DOHH2 (cell line): Measurements from ENCODE around the gene CACNG1.

Experiments used
- H3F3A ChIP-seq: fragments of 200-600 bp; sonication (generic), shearing (Covaris generic); 2 replicates; pipeline ENCODE4 v1.6.0; 2016; ENCODE audit warnings: antibody characterized with exemption, mild to moderate bottlenecking; ENCODE audit not compliant: control insufficient read depth, insufficient read depth
- H3K27ac ChIP-seq: fragments of 200-600 bp; sonication (generic); 2 replicates; pipeline ENCODE4 v1.5.1; 2014; ENCODE audit warnings: low read depth, mild to moderate bottlenecking, low read length, moderate library complexity
- H3K27me3 ChIP-seq: fragments of 200-600 bp; sonication (generic); 2 replicates; pipeline ENCODE4 v1.6.1; 2014; ENCODE audit warnings: mild to moderate bottlenecking, low read length, mixed read lengths; ENCODE audit not compliant: control insufficient read depth
- H3K36me3 ChIP-seq: fragments of 200-600 bp; sonication (generic); 2 replicates; pipeline ENCODE4 v1.6.1; 2014; ENCODE audit warnings: mild to moderate bottlenecking, low read length, moderate library complexity, mixed read lengths; ENCODE audit not compliant: control insufficient read depth
- H3K4me1 ChIP-seq: fragments of 200-600 bp; sonication (generic); 2 replicates; pipeline ENCODE4 v1.6.1; 2014; ENCODE audit warnings: mild to moderate bottlenecking, low read length, mixed read lengths; ENCODE audit not compliant: control insufficient read depth
- H3K4me2 ChIP-seq: fragments of 200-600 bp; sonication (generic); 2 replicates; pipeline ENCODE4 v1.6.0; 2014; ENCODE audit warnings: mild to moderate bottlenecking, low read length, moderate library complexity
- H3K4me3 ChIP-seq: fragments of 200-600 bp; sonication (generic); 2 replicates; pipeline ENCODE4 v1.5.1; 2014; ENCODE audit warnings: mild to moderate bottlenecking, low read length, mixed read lengths
- H3K79me2 ChIP-seq: fragments of 200-600 bp; sonication (generic); 2 replicates; pipeline ENCODE4 v1.6.1; 2014; ENCODE audit warnings: mild to moderate bottlenecking, low read length, mixed read lengths; ENCODE audit not compliant: control insufficient read depth
- H3K9me2 ChIP-seq: fragments of 200-600 bp; sonication (generic); replicated peaks from 2 replicates; pipeline ENCODE4 v1.6.1; 2014; ENCODE audit warnings: mild to moderate bottlenecking, low read length, mixed read lengths; ENCODE audit not compliant: control insufficient read depth
- H3K9me3 ChIP-seq: fragments of 200-600 bp; sonication (generic); 2 replicates; pipeline ENCODE4 v1.6.1; 2014; ENCODE audit warnings: antibody characterized with exemption, low read length, mixed read lengths; ENCODE audit not compliant: control insufficient read depth, insufficient read depth
- H4K20me1 ChIP-seq: fragments of 200-600 bp; sonication (generic); 2 replicates; pipeline ENCODE4 v1.6.0; 2014; ENCODE audit warnings: low read depth, mild to moderate bottlenecking, antibody characterized with exemption, low read length, moderate library complexity; ENCODE audit not compliant: control insufficient read depth, insufficient read depth
- EZH2phosphoT487 ChIP-seq: fragments of 200-600 bp; sonication (generic); IDR thresholded peaks from 2 replicates; pipeline ENCODE4 v1.6.1; 2017; ENCODE audit warnings: borderline replicate concordance, mild to moderate bottlenecking, antibody characterized with exemption, low read length, moderate library complexity, mixed read lengths
- TF ChIP-seq, protein P1 (sequence below): fragments of 200-600 bp; sonication (generic); IDR thresholded peaks from one replicate; pipeline ENCODE4 v1.5.1; 2014; ENCODE audit warnings: antibody characterized with exemption, mild to moderate bottlenecking, low read depth, low read length; ENCODE audit not compliant: poor library complexity, severe bottlenecking

Gene CACNG1

GRCh38 chr17:66996926-66997325 lies 47.4 kb upstream of the CACNG1 start:
- H3K79me2 ChIP-seq, result no peaks in the 10 kb centered on the region
- H3K36me3 ChIP-seq, result no peaks in the 10 kb centered on the region
- H4K20me1 ChIP-seq, result no peaks in the 10 kb centered on the region
- H3K4me1 ChIP-seq, result no peaks in the 10 kb centered on the region
- TF ChIP-seq, protein P1, sequence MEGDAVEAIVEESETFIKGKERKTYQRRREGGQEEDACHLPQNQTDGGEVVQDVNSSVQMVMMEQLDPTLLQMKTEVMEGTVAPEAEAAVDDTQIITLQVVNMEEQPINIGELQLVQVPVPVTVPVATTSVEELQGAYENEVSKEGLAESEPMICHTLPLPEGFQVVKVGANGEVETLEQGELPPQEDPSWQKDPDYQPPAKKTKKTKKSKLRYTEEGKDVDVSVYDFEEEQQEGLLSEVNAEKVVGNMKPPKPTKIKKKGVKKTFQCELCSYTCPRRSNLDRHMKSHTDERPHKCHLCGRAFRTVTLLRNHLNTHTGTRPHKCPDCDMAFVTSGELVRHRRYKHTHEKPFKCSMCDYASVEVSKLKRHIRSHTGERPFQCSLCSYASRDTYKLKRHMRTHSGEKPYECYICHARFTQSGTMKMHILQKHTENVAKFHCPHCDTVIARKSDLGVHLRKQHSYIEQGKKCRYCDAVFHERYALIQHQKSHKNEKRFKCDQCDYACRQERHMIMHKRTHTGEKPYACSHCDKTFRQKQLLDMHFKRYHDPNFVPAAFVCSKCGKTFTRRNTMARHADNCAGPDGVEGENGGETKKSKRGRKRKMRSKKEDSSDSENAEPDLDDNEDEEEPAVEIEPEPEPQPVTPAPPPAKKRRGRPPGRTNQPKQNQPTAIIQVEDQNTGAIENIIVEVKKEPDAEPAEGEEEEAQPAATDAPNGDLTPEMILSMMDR, result no peak
- TF ChIP-seq EZH2phosphoT487, result no peak
- no peak overlapping the region for H3K27ac ChIP-seq
- H3K4me3 ChIP-seq, result no peak overlapping the region
- H3K9me2 ChIP-seq, result no peaks in the 10 kb centered on the region
- no peaks in the 10 kb centered on the region for H3F3A ChIP-seq
- no peak overlapping the region for H3K4me2 ChIP-seq
- no peaks in the 10 kb centered on the region for H3K27me3 ChIP-seq
- H3K9me3 ChIP-seq, result no peaks in the 10 kb centered on the region

DNA sequence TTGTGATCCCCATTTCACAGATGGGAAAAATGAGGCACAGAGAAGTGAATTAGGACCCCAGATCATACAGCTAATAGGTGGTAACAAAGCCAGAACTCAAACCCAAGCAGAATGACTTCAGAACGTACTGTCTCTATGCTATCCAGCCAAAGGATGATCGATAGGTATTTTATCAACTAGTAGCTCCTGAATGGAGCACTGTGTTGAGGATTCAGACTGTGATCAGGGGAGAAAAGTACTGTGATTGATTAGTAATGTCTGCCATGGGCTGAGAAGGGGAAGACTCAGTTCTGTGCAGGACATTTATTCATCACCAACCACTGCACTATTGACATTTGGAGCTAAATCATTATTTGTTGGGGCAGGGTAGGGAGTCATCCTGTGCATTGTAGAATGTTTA lies 41.1 kb upstream of the CACNG1 start:
- no peaks in the 10 kb centered on the region for H3F3A ChIP-seq
- H3K9me3 ChIP-seq, result no peaks in the 10 kb centered on the region
- no peak overlapping the region for H3K4me2 ChIP-seq
- no peaks in the 10 kb centered on the region for H3K79me2 ChIP-seq
- no peak for TF ChIP-seq EZH2phosphoT487
- TF ChIP-seq, protein P1, result no peak
- H3K27ac ChIP-seq, result no peak overlapping the region
- no peaks in the 10 kb centered on the region for H3K36me3 ChIP-seq
- no peaks in the 10 kb centered on the region for H4K20me1 ChIP-seq
- peaks cover 15% of the 10 kb centered on the region for H3K27me3 ChIP-seq
- H3K9me2 ChIP-seq, result no peaks in the 10 kb centered on the region
- H3K4me3 ChIP-seq, result no peak overlapping the region
- H3K4me1 ChIP-seq, result no peaks in the 10 kb centered on the region

GRCh38 chr17:67004181-67004580 lies 40.2 kb upstream of the CACNG1 start:
- TF ChIP-seq EZH2phosphoT487, result no peak
- TF ChIP-seq, protein P1, result no peak
- no peaks in the 10 kb centered on the region for H3K36me3 ChIP-seq
- peaks cover 15% of the 10 kb centered on the region for H3K27me3 ChIP-seq
- no peak overlapping the region for H3K4me3 ChIP-seq
- H3K79me2 ChIP-seq, result no peaks in the 10 kb centered on the region
- no peaks in the 10 kb centered on the region for H3K9me3 ChIP-seq
- H4K20me1 ChIP-seq, result no peaks in the 10 kb centered on the region
- no peak overlapping the region for H3K4me2 ChIP-seq
- no peaks in the 10 kb centered on the region for H3K9me2 ChIP-seq
- no peak overlapping the region for H3K27ac ChIP-seq
- no peaks in the 10 kb centered on the region for H3K4me1 ChIP-seq
- H3F3A ChIP-seq, result no peaks in the 10 kb centered on the region

GRCh38 chr17:67007266-67007665 lies 37.1 kb upstream of the CACNG1 start:
- Histone ChIP-seq H3K27me3 (peaks cover 23% of the 10 kb centered on the region), H4K20me1 (no peaks in the 10 kb centered on the region), H3K36me3 (no peaks in the 10 kb centered on the region), H3K79me2 (no peaks in the 10 kb centered on the region), H3K4me2 (no peak overlapping the region), H3K4me1 (0 out of 2 replicates have a peak, but pooled peaks cover 4% of the 10 kb centered on the region), H3K4me3 (no peak overlapping the region), H3K9me2 (no peaks in the 10 kb centered on the region), H3F3A (no peaks in the 10 kb centered on the region), H3K9me3 (no peaks in the 10 kb centered on the region), H3K27ac (no peak overlapping the region)
- TF ChIP-seq, protein P1, result no peak
- TF ChIP-seq EZH2phosphoT487, result no peak
